GM23338 (cell line): ENCODE data around the gene PDHX. TPM values are rescaled to one million over a fixed set of nuclear protein-coding genes. Genes with fewer than 3 reads are reported as not detected.

Experiments used
- ATAC-seq: fragments of 200-7000 bp; cut with Tn5 transposase; 3 replicates; pipeline ENCODE4 v1.9.1; 2020
- DNase-seq: peaks from one replicate; pipeline ENCODE4 v3.0.0-alpha.2; 2015; ENCODE audit warnings: low spot score
- H2AFZ ChIP-seq: fragments of 200-600 bp; sonication (generic); 2 replicates; pipeline ENCODE4 v1.8.0; 2016; ENCODE audit warnings: antibody characterized with exemption, mild to moderate bottlenecking, moderate library complexity
- H3F3A ChIP-seq: fragments of 200-600 bp; sonication (generic); replicated peaks from 2 replicates; pipeline ENCODE4 v1.8.0; 2017; ENCODE audit warnings: antibody characterized with exemption, mixed run types, low read depth
- H3K27ac ChIP-seq: fragments of 200-600 bp; sonication (generic); 2 replicates; pipeline ENCODE4 v1.6.1; 2016; ENCODE audit warnings: low read depth
- H3K27me3 ChIP-seq: fragments of 200-600 bp; sonication (generic); 2 replicates; pipeline ENCODE4 v1.8.0; 2016; ENCODE audit warnings: mild to moderate bottlenecking, mixed run types, moderate library complexity; ENCODE audit not compliant: insufficient read depth
- H3K36me3 ChIP-seq: fragments of 200-600 bp; sonication (generic); 2 replicates; pipeline ENCODE4 v1.8.0; 2016; ENCODE audit warnings: mild to moderate bottlenecking; ENCODE audit not compliant: insufficient read depth
- H3K4me1 ChIP-seq: fragments of 200-600 bp; sonication (generic); 2 replicates; pipeline ENCODE4 v1.8.0; 2016; ENCODE audit warnings: mild to moderate bottlenecking, moderate library complexity; ENCODE audit not compliant: insufficient read depth
- H3K4me2 ChIP-seq: fragments of 200-600 bp; sonication (generic); 2 replicates; pipeline ENCODE4 v1.7.1; 2017; ENCODE audit warnings: mixed run types
- H3K4me3 ChIP-seq: fragments of 200-600 bp; sonication (generic); 2 replicates; pipeline ENCODE4 v1.6.1; 2016; ENCODE audit warnings: mixed run types
- H3K79me2 ChIP-seq: fragments of 200-600 bp; sonication (generic); replicated peaks from 2 replicates; pipeline ENCODE4 v1.8.0; 2017; ENCODE audit warnings: mild to moderate bottlenecking; ENCODE audit not compliant: insufficient read depth
- H3K9me2 ChIP-seq: fragments of 200-600 bp; sonication (generic); 2 replicates; pipeline ENCODE4 v1.8.0; 2017; ENCODE audit not compliant: insufficient read depth
- H4K20me1 ChIP-seq: fragments of 200-600 bp; sonication (generic); replicated peaks from 2 replicates; pipeline ENCODE4 v1.8.0; 2017; ENCODE audit warnings: mild to moderate bottlenecking; ENCODE audit not compliant: insufficient read depth
- H3K27ac Mint-ChIP-seq: 2 replicates; pipeline ENCODE4 v1.8.0; 2020; ENCODE audit warnings: inconsistent platforms, mild to moderate bottlenecking, moderate library complexity, mixed read lengths
- H3K27me3 Mint-ChIP-seq: 3 replicates; pipeline ENCODE4 v1.8.0; 2022; ENCODE audit warnings: low read depth, mild to moderate bottlenecking, moderate library complexity, mixed read lengths, inconsistent platforms; ENCODE audit not compliant: insufficient read depth, poor library complexity
- H3K36me3 Mint-ChIP-seq: 3 replicates; pipeline ENCODE4 v1.8.0; 2021; ENCODE audit warnings: low read depth, mild to moderate bottlenecking, inconsistent platforms, moderate library complexity, mixed read lengths
- H3K4me1 Mint-ChIP-seq: 3 replicates; pipeline ENCODE4 v1.8.0; 2020; ENCODE audit warnings: mild to moderate bottlenecking, inconsistent platforms, mixed read lengths
- H3K4me3 Mint-ChIP-seq: 3 replicates; pipeline ENCODE4 v1.8.0; 2021; ENCODE audit warnings: moderate library complexity, mild to moderate bottlenecking, inconsistent platforms, mixed read lengths
- H3K9me3 Mint-ChIP-seq: 3 replicates; pipeline ENCODE4 v1.8.0; 2020; ENCODE audit warnings: moderate library complexity, mild to moderate bottlenecking, inconsistent platforms, mixed read lengths
- CREB1 ChIP-seq: fragments of 250-450 bp; sonication (Bioruptor Pico); IDR thresholded peaks from 2 replicates; pipeline ENCODE4 v1.5.0; 2020; ENCODE audit warnings: low read depth, mild to moderate bottlenecking, moderate library complexity
- CTCF ChIP-seq, 2 experiments: fragments of 200-600 bp in 1 of 2; sonication (generic) in 1 of 2; conservative IDR thresholded peaks; 2 replicates each; pipeline versions ENCODE4 v1.5.1 to v1.6.1; 2016 to 2017; ENCODE audit warnings: antibody characterized with exemption in 2 of 2, low read depth in 2 of 2, mild to moderate bottlenecking in 2 of 2, moderate library complexity in 1 of 2
- EZH2phosphoT487 ChIP-seq: fragments of 200-600 bp; sonication (generic); IDR thresholded peaks from one replicate; pipeline ENCODE4 v1.8.1; 2018; ENCODE audit warnings: antibody characterized with exemption; ENCODE audit not compliant: unreplicated experiment
- NANOG ChIP-seq: IDR thresholded peaks from 2 replicates; pipeline ENCODE4 v1.6.1; 2016; ENCODE audit warnings: antibody characterized with exemption, borderline replicate concordance
- REST ChIP-seq: IDR thresholded peaks from one replicate; pipeline ENCODE4 v1.6.1; 2018; ENCODE audit warnings: antibody characterized with exemption; ENCODE audit not compliant: unreplicated experiment
- STAT1 ChIP-seq: IDR thresholded peaks from one replicate; pipeline ENCODE4 v1.6.1; 2016; ENCODE audit warnings: antibody characterized with exemption; ENCODE audit not compliant: unreplicated experiment
- ZNF462 ChIP-seq: fragments of 250-450 bp; sonication (Bioruptor Pico); IDR thresholded peaks from 2 replicates; pipeline ENCODE4 v1.5.0; 2020; ENCODE audit warnings: mild to moderate bottlenecking, moderate library complexity
- polyA plus RNA-seq: library from polyadenylated mRNA; unstranded; fragments of >200 nt; fragmentation: Nextera tagmentation; extraction: Ambion mirVana; gene quantifications from 2 replicates; pipeline ENCODE4 v1.2.1, GENCODE V29; 2016
- total RNA-seq: library from RNA; depleted of rRNA; stranded (reverse); fragments of >200 nt; shearing (Covaris generic); gene quantifications from 2 replicates; pipeline ENCODE4 v1.2.3, GENCODE V29; 2014

PDHX gene
- total and polyA plus RNA-seq, 2 experiments from 2014 or later: 36.9 to 40.2 TPM

- TF ChIP-seq ZNF462 (CRISPR knock-in tag): no peak
Measured at GRCh38 chr11:34941688-34942087, 25.3 kb downstream of the PDHX start (continued).

GRCh38 chr11:34944692-34945091, 28.3 kb downstream of the PDHX start:
- Mint-ChIP-seq H3K4me3 (no peak overlapping the region), H3K4me1 (peaks cover 2% of the 10 kb centered on the region; the same call in 1 of the 3 replicates), H3K9me3 (peaks cover 5% of the 10 kb centered on the region), H3K27me3 (no peaks in the 10 kb centered on the region), H3K27ac (no peak overlapping the region), H3K36me3 (peaks cover 9% of the 10 kb centered on the region; the same call in 1 of the 3 replicates)
- no peaks in the 10 kb centered on the region for H3K9me2 ChIP-seq
- H3K79me2 ChIP-seq: peaks cover 53% of the 10 kb centered on the region
- H2AFZ ChIP-seq: no peak overlapping the region
- DNase-seq: no peak
- no peaks in the 10 kb centered on the region for H3F3A ChIP-seq
- H3K27me3 ChIP-seq: no peaks in the 10 kb centered on the region
- no peaks in the 10 kb centered on the region for H3K4me1 ChIP-seq
- H4K20me1 ChIP-seq: peaks cover 2% of the 10 kb centered on the region; the same call in 1 of the 2 replicates
- no peaks in the 10 kb centered on the region; the same call in 1 of the 2 replicates for H3K36me3 ChIP-seq
- no peak overlapping the region for H3K27ac ChIP-seq
- no peak overlapping the region for H3K4me2 ChIP-seq
- H3K4me3 ChIP-seq: no peak overlapping the region
- no peak for ATAC-seq
- TF ChIP-seq REST: no peak
- no peak for TF ChIP-seq EZH2phosphoT487
- no peak for TF ChIP-seq CREB1
- no peak for TF ChIP-seq STAT1
- no peak for TF ChIP-seq CTCF (conservative IDR thresholded peaks at IDR 0.05; ENCODE audit: low read depth in 2 of 2)
- no peak for TF ChIP-seq NANOG
